Measurements from ENCODE around the gene TPK1. TPM values are rescaled to one million over a fixed set of nuclear protein-coding genes. Genes with fewer than 3 reads are reported as not detected.
A peak's percentile ranks its signal among the peaks of the same experiment; 100 is the strongest.

Gene TPK1
- total RNA-seq, 1 donor from 2014 or later, result 14.5 TPM

DNA sequence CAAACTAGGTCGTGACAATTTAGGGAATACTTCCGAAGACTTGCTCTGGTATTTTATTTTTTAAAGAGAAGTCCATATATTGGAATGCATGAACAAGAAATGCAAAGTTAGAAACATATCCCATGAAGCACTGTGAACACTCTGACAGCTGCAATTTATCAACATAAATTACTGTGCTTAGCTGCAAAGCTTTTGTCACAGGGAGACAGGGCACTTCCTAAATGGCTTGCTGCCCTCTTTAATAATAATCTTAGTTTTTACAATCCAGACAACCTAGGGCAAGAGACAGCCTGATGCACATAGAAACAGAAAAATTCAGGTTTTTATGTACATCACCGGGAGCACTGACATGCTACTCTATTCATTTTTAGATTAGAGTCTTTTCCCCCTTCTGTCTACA is 354.0 kb downstream of the TPK1 start:
- Histone ChIP-seq H3K9me3 (ENCODE audit: low read depth) (no peaks in the 10 kb centered on the region), H3K36me3 (no peaks in the 10 kb centered on the region), H3K27ac (no peak overlapping the region), H3K4me2 (no peak overlapping the region), H3K9ac (no peak overlapping the region), H3F3A (ENCODE audit: low read depth) (peaks cover 4% of the 10 kb centered on the region), H3K79me2 (ENCODE audit: low read depth) (no peaks in the 10 kb centered on the region), H3K4me1 (peaks cover 7% of the 10 kb centered on the region), H2AFZ (replicated peaks) (no peak overlapping the region), H3K27me3 (no peaks in the 10 kb centered on the region), H4K20me1 (ENCODE audit: low read depth) (no peaks in the 10 kb centered on the region), H3K4me3 (no peak overlapping the region)
- no peak overlapping the region for H3K27ac Mint-ChIP-seq
- no peaks in the 10 kb centered on the region for H3K4me1 Mint-ChIP-seq
- peaks cover 2% of the 10 kb centered on the region for H3K9me3 Mint-ChIP-seq
- DNase-seq (ENCODE audit: low spot score), result no peak
- no peak overlapping the region for H3K4me3 Mint-ChIP-seq
- no peaks in the 10 kb centered on the region for H3K36me3 Mint-ChIP-seq
- TF ChIP-seq EZH2phosphoT487 (IDR thresholded peaks at IDR 0.05) (no peak), CTCF (IDR thresholded peaks at IDR 0.05) (no peak), EZH2 (IDR thresholded peaks at IDR 0.05) (no peak)
- H3K27me3 Mint-ChIP-seq (ENCODE audit: insufficient read depth, low read depth), result no peaks in the 10 kb centered on the region

DNA sequence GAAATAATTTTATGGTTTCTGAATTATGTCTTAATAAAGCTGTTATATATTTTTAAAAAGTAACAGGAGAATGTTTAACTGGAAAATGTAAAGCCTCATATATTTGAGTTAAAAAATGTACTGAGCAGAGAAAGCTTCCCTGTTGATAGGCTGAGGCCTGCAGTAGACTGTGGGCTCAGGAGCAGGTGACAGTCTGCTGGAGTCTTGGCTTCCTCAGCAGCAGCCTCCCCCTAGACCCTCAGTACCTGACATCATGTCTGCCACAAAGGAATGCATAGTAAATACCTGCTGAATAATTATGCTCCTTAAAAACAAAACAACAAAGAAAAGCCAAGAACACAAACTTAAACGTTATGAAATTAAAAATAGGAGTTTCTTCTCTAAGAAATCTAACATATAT is 358.5 kb downstream of the TPK1 start:
- TF ChIP-seq EZH2phosphoT487 (IDR thresholded peaks at IDR 0.05), result no peak
- TF ChIP-seq EZH2 (IDR thresholded peaks at IDR 0.05), result no peak
- TF ChIP-seq CTCF (IDR thresholded peaks at IDR 0.05), result no peak
- H3K4me3 ChIP-seq, result no peak overlapping the region
- no peaks in the 10 kb centered on the region for H3K27me3 Mint-ChIP-seq (ENCODE audit: insufficient read depth, low read depth)
- H3K79me2 ChIP-seq (ENCODE audit: low read depth), result no peaks in the 10 kb centered on the region
- no peak overlapping the region for H3K9ac ChIP-seq
- no peak overlapping the region for H3K4me2 ChIP-seq
- no peaks in the 10 kb centered on the region for H3K36me3 Mint-ChIP-seq
- H3K4me3 Mint-ChIP-seq, result no peak overlapping the region
- no peak for DNase-seq (ENCODE audit: low spot score)
- peaks cover 12% of the 10 kb centered on the region for H3K4me1 ChIP-seq
- H3K9me3 ChIP-seq (ENCODE audit: low read depth), result no peaks in the 10 kb centered on the region
- H3K9me3 Mint-ChIP-seq, result no peaks in the 10 kb centered on the region
- H3K36me3 ChIP-seq, result no peaks in the 10 kb centered on the region
- no peak overlapping the region for H2AFZ ChIP-seq (replicated peaks)
- no peaks in the 10 kb centered on the region for H3K27me3 ChIP-seq
- no peak overlapping the region for H3K27ac ChIP-seq
- no peak overlapping the region for H3K27ac Mint-ChIP-seq
- H4K20me1 ChIP-seq (ENCODE audit: low read depth), result no peaks in the 10 kb centered on the region
- no peaks in the 10 kb centered on the region for H3K4me1 Mint-ChIP-seq
- H3F3A ChIP-seq (ENCODE audit: low read depth), result no peaks in the 10 kb centered on the region

DNA sequence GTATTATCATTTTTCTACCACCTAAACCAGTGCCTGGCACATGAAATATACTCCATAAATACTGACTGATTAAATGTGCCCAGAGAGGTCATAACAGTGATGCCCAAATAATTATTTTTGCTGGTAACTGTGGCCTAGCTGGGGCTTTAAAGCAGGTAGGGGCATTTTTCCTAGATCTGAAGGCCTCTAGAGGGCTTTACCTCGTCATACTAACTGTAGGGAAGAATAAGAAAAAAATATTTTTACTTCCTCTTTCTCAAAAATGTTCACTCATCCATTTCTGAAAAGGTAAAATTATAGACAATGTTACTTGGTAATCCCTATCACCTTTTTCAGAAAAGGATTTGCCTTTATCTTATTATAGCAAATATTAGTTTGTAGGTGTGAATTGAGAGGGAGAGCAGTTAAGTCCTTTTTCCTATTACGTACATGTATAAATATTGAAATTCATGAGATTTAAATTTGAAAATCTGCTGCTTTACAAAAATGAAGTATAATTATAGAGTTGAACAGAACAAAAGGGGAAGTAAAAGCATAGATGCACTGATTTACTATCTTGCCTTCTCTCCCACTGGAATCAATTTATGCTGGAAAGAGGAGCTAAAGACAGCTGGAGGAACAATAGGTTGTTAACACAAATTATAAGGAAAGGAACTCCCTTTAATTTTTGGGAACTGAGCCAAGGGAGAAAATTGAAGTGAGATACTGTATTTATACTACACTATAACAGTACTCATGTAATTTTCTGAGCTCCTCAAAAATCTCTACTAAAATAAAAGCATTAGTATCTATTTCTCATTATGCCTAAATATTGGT is 360.8 kb downstream of the TPK1 start:
- H3K36me3 ChIP-seq, result no peaks in the 10 kb centered on the region
- peak overlapping the region; percentile 9 for H3K4me2 ChIP-seq
- Mint-ChIP-seq H3K4me3 (no peak overlapping the region), H3K27ac (no peak overlapping the region), H3K27me3 (ENCODE audit: insufficient read depth, low read depth) (no peaks in the 10 kb centered on the region), H3K36me3 (no peaks in the 10 kb centered on the region), H3K4me1 (no peaks in the 10 kb centered on the region), H3K9me3 (no peaks in the 10 kb centered on the region)
- no peaks in the 10 kb centered on the region for H4K20me1 ChIP-seq (ENCODE audit: low read depth)
- H3K4me1 ChIP-seq, result peaks cover 12% of the 10 kb centered on the region
- H3K9me3 ChIP-seq (ENCODE audit: low read depth), result no peaks in the 10 kb centered on the region
- no peaks in the 10 kb centered on the region for H3K79me2 ChIP-seq (ENCODE audit: low read depth)
- no peak overlapping the region for H3K27ac ChIP-seq
- TF ChIP-seq EZH2phosphoT487 (IDR thresholded peaks at IDR 0.05), result no peak
- no peak for TF ChIP-seq EZH2 (IDR thresholded peaks at IDR 0.05)
- no peak for TF ChIP-seq CTCF (IDR thresholded peaks at IDR 0.05)
- no peak overlapping the region for H2AFZ ChIP-seq (replicated peaks)
- DNase-seq (ENCODE audit: low spot score), result no peak
- H3K4me3 ChIP-seq, result no peak overlapping the region
- no peaks in the 10 kb centered on the region for H3K27me3 ChIP-seq
- H3F3A ChIP-seq (ENCODE audit: low read depth), result no peaks in the 10 kb centered on the region
- H3K9ac ChIP-seq, result no peak overlapping the region

All from neural progenitor cell (in vitro differentiated cells).